ENCODE measurements around the gene TCERG1L.
A peak's percentile ranks its signal among the peaks of the same experiment; 100 is the strongest.

Gene TCERG1L

GRCh38 chr10:131313377-131313776, 1.9 kb upstream of the TCERG1L start:
- no peak overlapping the region for H3K14ac ChIP-seq (ENCODE audit: low read length in 2 of 2)
- no peak overlapping the region for H3K27ac ChIP-seq (ENCODE audit: low read length, poor library complexity, severe bottlenecking)
- no peak overlapping the region for H3K4me3 ChIP-seq (ENCODE audit: insufficient read depth in 1 of 2, low read depth in 1 of 2, low read length in 2 of 2)
- WGBS: 66% methylated on average over 5 of the region's 6 CpGs
- no peak overlapping the region for H2BK120ac ChIP-seq (ENCODE audit: low read depth, low read length)
- H3K4me1 ChIP-seq (ENCODE audit: control insufficient read depth, insufficient read depth, low read depth, low read length): peaks cover 14% of the 10 kb centered on the region
- H3K79me1 ChIP-seq (replicated peaks; ENCODE audit: low read length, poor library complexity, severe bottlenecking): no peaks in the 10 kb centered on the region
- no peak overlapping the region for H3K18ac ChIP-seq (ENCODE audit: low read depth in 1 of 2, low read length in 2 of 2)
- H2BK12ac ChIP-seq (ENCODE audit: low read length in 2 of 2): no peak overlapping the region
- H3K4me2 ChIP-seq (ENCODE audit: low read length, poor library complexity, severe bottlenecking): no peak overlapping the region
- H3K4ac ChIP-seq (ENCODE audit: low read depth in 1 of 2, low read length in 2 of 2): no peak overlapping the region
- H3K23ac ChIP-seq (ENCODE audit: low read length in 2 of 2): no peak overlapping the region
- H4K91ac ChIP-seq (ENCODE audit: low read length): no peak overlapping the region
- no peak overlapping the region for H2BK15ac ChIP-seq (ENCODE audit: low read depth, poor library complexity, severe bottlenecking)
- no peak overlapping the region for H2BK5ac ChIP-seq (ENCODE audit: low read depth, low read length, poor library complexity, severe bottlenecking)
- no peaks in the 10 kb centered on the region for H3K9me3 ChIP-seq (ENCODE audit: control insufficient read depth, low read length)
- no peak overlapping the region for H2AFZ ChIP-seq (ENCODE audit: low read depth, low read length)
- H3K27me3 ChIP-seq (ENCODE audit: control insufficient read depth in 1 of 2, insufficient read depth in 1 of 2, low read length in 2 of 2): peaks cover 25 to 44% of the 10 kb centered on the region in 2 experiments
- H3K36me3 ChIP-seq (ENCODE audit: control insufficient read depth in 1 of 2, insufficient read depth in 2 of 2, low read depth in 1 of 2, low read length in 2 of 2): no peaks in the 10 kb centered on the region
- no peak overlapping the region for H4K8ac ChIP-seq (ENCODE audit: low read length)
- no peak overlapping the region for H2AK5ac ChIP-seq (ENCODE audit: low read length, severe bottlenecking)
- no peak for DNase-seq
- no peak overlapping the region for H3K9ac ChIP-seq (ENCODE audit: low read length)

GRCh38 chr10:131312478-131312836, 936 bp upstream of the TCERG1L start:
- Histone ChIP-seq H3K23ac (ENCODE audit: low read length in 2 of 2) (no peak overlapping the region), H3K9me3 (ENCODE audit: control insufficient read depth, low read length) (no peaks in the 10 kb centered on the region), H2BK15ac (ENCODE audit: low read depth, poor library complexity, severe bottlenecking) (no peak overlapping the region), H3K27me3 (ENCODE audit: control insufficient read depth in 1 of 2, insufficient read depth in 1 of 2, low read length in 2 of 2) (peaks cover 25 to 44% of the 10 kb centered on the region in 2 experiments), H2BK5ac (ENCODE audit: low read depth, low read length, poor library complexity, severe bottlenecking) (no peak overlapping the region), H3K36me3 (ENCODE audit: control insufficient read depth in 1 of 2, insufficient read depth in 2 of 2, low read depth in 1 of 2, low read length in 2 of 2) (no peaks in the 10 kb centered on the region), H2BK12ac (ENCODE audit: low read length in 2 of 2) (no peak overlapping the region), H3K18ac (ENCODE audit: low read depth in 1 of 2, low read length in 2 of 2) (no peak overlapping the region), H4K8ac (ENCODE audit: low read length) (no peak overlapping the region), H3K4me1 (ENCODE audit: control insufficient read depth, insufficient read depth, low read depth, low read length) (peaks cover 14% of the 10 kb centered on the region), H3K14ac (ENCODE audit: low read length in 2 of 2) (no peak overlapping the region), H2BK120ac (ENCODE audit: low read depth, low read length) (no peak overlapping the region), H3K27ac (ENCODE audit: low read length, poor library complexity, severe bottlenecking) (no peak overlapping the region), H3K4ac (ENCODE audit: low read depth in 1 of 2, low read length in 2 of 2) (no peak overlapping the region), H2AK5ac (ENCODE audit: low read length, severe bottlenecking) (no peak overlapping the region), H4K91ac (ENCODE audit: low read length) (no peak overlapping the region), H2AFZ (ENCODE audit: low read depth, low read length) (no peak overlapping the region), H3K79me1 (replicated peaks; ENCODE audit: low read length, poor library complexity, severe bottlenecking) (no peaks in the 10 kb centered on the region), H3K4me3 (ENCODE audit: insufficient read depth in 1 of 2, low read depth in 1 of 2, low read length in 2 of 2) (no peak overlapping the region), H3K4me2 (ENCODE audit: low read length, poor library complexity, severe bottlenecking) (no peak overlapping the region), H3K9ac (ENCODE audit: low read length) (no peak overlapping the region)
- no peak for DNase-seq
- 1% methylated on average over 32 of the region's 32 CpGs for WGBS

DNA sequence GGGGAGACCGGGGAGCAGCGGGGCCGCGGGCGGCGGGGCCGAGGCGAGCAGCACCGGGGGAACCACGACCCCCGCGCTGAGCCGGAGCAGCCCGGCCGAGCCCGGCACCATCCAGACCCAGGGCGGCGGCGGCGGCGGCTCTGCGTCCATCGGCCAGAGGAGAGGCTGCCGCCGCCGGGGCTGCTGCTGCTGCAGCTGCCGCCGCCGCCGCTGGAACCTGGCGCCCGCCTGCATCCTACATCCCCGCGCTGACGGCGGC, 190 bp downstream of the TCERG1L start:
- H3K36me3 ChIP-seq (ENCODE audit: control insufficient read depth in 1 of 2, insufficient read depth in 2 of 2, low read depth in 1 of 2, low read length in 2 of 2): no peaks in the 10 kb centered on the region
- H4K8ac ChIP-seq (ENCODE audit: low read length): no peak overlapping the region
- no peak overlapping the region for H2BK15ac ChIP-seq (ENCODE audit: low read depth, poor library complexity, severe bottlenecking)
- H3K27me3 ChIP-seq (ENCODE audit: control insufficient read depth in 1 of 2, insufficient read depth in 1 of 2, low read length in 2 of 2): peaks cover 25 to 44% of the 10 kb centered on the region in 2 experiments
- no peak overlapping the region for H3K14ac ChIP-seq (ENCODE audit: low read length in 2 of 2)
- no peak overlapping the region for H2AK5ac ChIP-seq (ENCODE audit: low read length, severe bottlenecking)
- no peak overlapping the region for H2BK12ac ChIP-seq (ENCODE audit: low read length in 2 of 2)
- 1% methylated on average over 19 of the region's 36 CpGs for WGBS
- no peak overlapping the region for H3K27ac ChIP-seq (ENCODE audit: low read length, poor library complexity, severe bottlenecking)
- no peak overlapping the region for H3K18ac ChIP-seq (ENCODE audit: low read depth in 1 of 2, low read length in 2 of 2)
- no peak overlapping the region for H2AFZ ChIP-seq (ENCODE audit: low read depth, low read length)
- peaks cover 14% of the 10 kb centered on the region for H3K4me1 ChIP-seq (ENCODE audit: control insufficient read depth, insufficient read depth, low read depth, low read length)
- H3K9ac ChIP-seq (ENCODE audit: low read length): no peak overlapping the region
- no peaks in the 10 kb centered on the region for H3K79me1 ChIP-seq (replicated peaks; ENCODE audit: low read length, poor library complexity, severe bottlenecking)
- H2BK120ac ChIP-seq (ENCODE audit: low read depth, low read length): no peak overlapping the region
- H4K91ac ChIP-seq (ENCODE audit: low read length): no peak overlapping the region
- H2BK5ac ChIP-seq (ENCODE audit: low read depth, low read length, poor library complexity, severe bottlenecking): no peak overlapping the region
- H3K23ac ChIP-seq (ENCODE audit: low read length in 2 of 2): no peak overlapping the region
- peak overlapping the region in 1 of 2 experiments; percentile 31 for H3K4me3 ChIP-seq (ENCODE audit: insufficient read depth in 1 of 2, low read depth in 1 of 2, low read length in 2 of 2)
- H3K4me2 ChIP-seq (ENCODE audit: low read length, poor library complexity, severe bottlenecking): peak overlapping the region; percentile 30
- H3K9me3 ChIP-seq (ENCODE audit: control insufficient read depth, low read length): no peaks in the 10 kb centered on the region
- DNase-seq: no peak
- no peak overlapping the region for H3K4ac ChIP-seq (ENCODE audit: low read depth in 1 of 2, low read length in 2 of 2)

DNA sequence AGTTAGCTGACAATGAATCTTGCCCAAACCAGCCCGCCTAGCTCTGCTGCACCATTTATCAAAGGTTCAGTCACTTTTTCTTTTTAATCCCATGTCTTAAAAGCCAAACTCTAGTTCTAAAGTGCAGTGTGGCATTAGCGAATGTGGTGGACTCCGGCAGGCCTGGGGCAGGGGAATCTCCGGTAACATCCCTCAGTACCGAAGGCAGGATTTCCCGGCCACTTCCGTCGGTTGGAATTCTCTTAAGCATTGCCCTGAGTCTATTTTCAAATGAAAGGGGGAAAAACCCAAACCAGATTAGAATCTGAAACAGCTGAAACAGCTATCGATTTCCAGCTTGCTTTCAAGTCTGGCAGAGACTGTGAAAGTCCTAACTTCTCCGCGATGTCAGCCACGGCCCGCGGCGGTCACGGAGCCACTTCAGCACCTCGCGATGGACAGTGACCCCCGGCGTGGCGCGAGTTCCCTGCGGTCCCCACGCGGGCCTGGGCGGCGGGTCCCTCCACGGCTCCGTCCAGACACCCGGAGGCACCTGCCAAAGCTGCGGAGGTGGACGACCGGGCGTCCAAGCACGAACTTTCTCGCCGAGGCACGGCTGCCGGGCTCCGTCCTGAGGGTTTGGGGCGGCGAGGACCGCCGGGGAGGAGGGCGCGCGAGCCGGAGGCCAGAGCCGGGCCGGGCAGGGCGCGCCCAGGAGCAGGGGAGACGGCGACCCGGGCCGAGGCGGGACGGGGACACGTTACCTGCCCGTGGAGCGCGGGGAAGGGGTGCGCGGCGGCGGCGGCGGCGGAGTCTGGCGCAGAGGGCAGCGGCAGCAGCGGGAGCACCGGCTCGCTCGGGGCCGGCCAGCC, 745 bp downstream of the TCERG1L start:
- DNase-seq: no peak
- H3K4me3 ChIP-seq (ENCODE audit: insufficient read depth in 1 of 2, low read depth in 1 of 2, low read length in 2 of 2): peak overlapping the region in 1 of 2 experiments; percentile 31
- H4K91ac ChIP-seq (ENCODE audit: low read length): no peak overlapping the region
- H3K36me3 ChIP-seq (ENCODE audit: control insufficient read depth in 1 of 2, insufficient read depth in 2 of 2, low read depth in 1 of 2, low read length in 2 of 2): no peaks in the 10 kb centered on the region
- no peak overlapping the region for H3K27ac ChIP-seq (ENCODE audit: low read length, poor library complexity, severe bottlenecking)
- H3K9me3 ChIP-seq (ENCODE audit: control insufficient read depth, low read length): no peaks in the 10 kb centered on the region
- no peaks in the 10 kb centered on the region for H3K79me1 ChIP-seq (replicated peaks; ENCODE audit: low read length, poor library complexity, severe bottlenecking)
- H2BK5ac ChIP-seq (ENCODE audit: low read depth, low read length, poor library complexity, severe bottlenecking): no peak overlapping the region
- H3K14ac ChIP-seq (ENCODE audit: low read length in 2 of 2): no peak overlapping the region
- H3K18ac ChIP-seq (ENCODE audit: low read depth in 1 of 2, low read length in 2 of 2): no peak overlapping the region
- peaks cover 25 to 44% of the 10 kb centered on the region in 2 experiments for H3K27me3 ChIP-seq (ENCODE audit: control insufficient read depth in 1 of 2, insufficient read depth in 1 of 2, low read length in 2 of 2)
- WGBS: 2% methylated on average over 47 of the region's 76 CpGs
- H2BK120ac ChIP-seq (ENCODE audit: low read depth, low read length): no peak overlapping the region
- no peak overlapping the region for H3K4ac ChIP-seq (ENCODE audit: low read depth in 1 of 2, low read length in 2 of 2)
- no peak overlapping the region for H2BK12ac ChIP-seq (ENCODE audit: low read length in 2 of 2)
- H3K9ac ChIP-seq (ENCODE audit: low read length): no peak overlapping the region
- H3K4me2 ChIP-seq (ENCODE audit: low read length, poor library complexity, severe bottlenecking): peak overlapping the region; percentile 30
- no peak overlapping the region for H4K8ac ChIP-seq (ENCODE audit: low read length)
- H2BK15ac ChIP-seq (ENCODE audit: low read depth, poor library complexity, severe bottlenecking): no peak overlapping the region
- H3K23ac ChIP-seq (ENCODE audit: low read length in 2 of 2): no peak overlapping the region
- H2AK5ac ChIP-seq (ENCODE audit: low read length, severe bottlenecking): no peak overlapping the region
- H2AFZ ChIP-seq (ENCODE audit: low read depth, low read length): no peak overlapping the region
- peaks cover 14% of the 10 kb centered on the region for H3K4me1 ChIP-seq (ENCODE audit: control insufficient read depth, insufficient read depth, low read depth, low read length)

Measured in mesenchymal stem cell (in vitro differentiated cells and primary cell).